C4-2B (cell line): ENCODE measurements around the gene MICAL3.

Experiments
- H3K27ac ChIP-seq: fragments of 450-650 bp; 2 replicates; pipeline ENCODE4 v1.5.1; 2017
- ZFX ChIP-seq: fragments of 450-650 bp; IDR thresholded peaks from 2 replicates; pipeline ENCODE4 v1.6.1; 2017
- TF ChIP-seq, protein P1 (sequence below): fragments of 450-650 bp; conservative IDR thresholded peaks from 2 replicates; pipeline ENCODE4 v1.5.1; 2017; ENCODE audit warnings: mild to moderate bottlenecking

MICAL3 gene

GRCh38 chr22:17787716-17788330 is 236.5 kb downstream of the MICAL3 start:
- H3K27ac ChIP-seq: no peak overlapping the region
- TF ChIP-seq, protein P1, sequence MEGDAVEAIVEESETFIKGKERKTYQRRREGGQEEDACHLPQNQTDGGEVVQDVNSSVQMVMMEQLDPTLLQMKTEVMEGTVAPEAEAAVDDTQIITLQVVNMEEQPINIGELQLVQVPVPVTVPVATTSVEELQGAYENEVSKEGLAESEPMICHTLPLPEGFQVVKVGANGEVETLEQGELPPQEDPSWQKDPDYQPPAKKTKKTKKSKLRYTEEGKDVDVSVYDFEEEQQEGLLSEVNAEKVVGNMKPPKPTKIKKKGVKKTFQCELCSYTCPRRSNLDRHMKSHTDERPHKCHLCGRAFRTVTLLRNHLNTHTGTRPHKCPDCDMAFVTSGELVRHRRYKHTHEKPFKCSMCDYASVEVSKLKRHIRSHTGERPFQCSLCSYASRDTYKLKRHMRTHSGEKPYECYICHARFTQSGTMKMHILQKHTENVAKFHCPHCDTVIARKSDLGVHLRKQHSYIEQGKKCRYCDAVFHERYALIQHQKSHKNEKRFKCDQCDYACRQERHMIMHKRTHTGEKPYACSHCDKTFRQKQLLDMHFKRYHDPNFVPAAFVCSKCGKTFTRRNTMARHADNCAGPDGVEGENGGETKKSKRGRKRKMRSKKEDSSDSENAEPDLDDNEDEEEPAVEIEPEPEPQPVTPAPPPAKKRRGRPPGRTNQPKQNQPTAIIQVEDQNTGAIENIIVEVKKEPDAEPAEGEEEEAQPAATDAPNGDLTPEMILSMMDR: no peak
- no peak for TF ChIP-seq ZFX

DNA sequence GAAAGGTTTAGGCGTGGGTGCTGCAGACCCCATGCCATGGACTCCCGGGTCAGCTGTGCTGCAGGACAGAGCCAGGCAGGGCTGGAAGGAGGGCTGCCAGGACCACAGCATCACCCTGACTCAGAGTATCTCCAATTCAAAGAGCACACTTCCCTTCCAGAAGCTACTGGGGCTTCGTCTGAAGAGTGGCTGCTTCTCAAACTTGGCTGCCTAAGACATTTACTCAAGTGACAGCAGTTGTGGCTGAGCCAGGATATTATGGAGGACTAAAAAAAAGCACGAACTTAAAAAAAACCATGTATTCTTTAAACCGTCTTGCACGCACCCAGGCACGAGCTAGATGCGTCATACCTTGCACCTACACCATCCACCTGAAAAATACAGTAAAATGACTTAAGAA is 237.1 kb downstream of the MICAL3 start:
- no peak overlapping the region for H3K27ac ChIP-seq

DNA sequence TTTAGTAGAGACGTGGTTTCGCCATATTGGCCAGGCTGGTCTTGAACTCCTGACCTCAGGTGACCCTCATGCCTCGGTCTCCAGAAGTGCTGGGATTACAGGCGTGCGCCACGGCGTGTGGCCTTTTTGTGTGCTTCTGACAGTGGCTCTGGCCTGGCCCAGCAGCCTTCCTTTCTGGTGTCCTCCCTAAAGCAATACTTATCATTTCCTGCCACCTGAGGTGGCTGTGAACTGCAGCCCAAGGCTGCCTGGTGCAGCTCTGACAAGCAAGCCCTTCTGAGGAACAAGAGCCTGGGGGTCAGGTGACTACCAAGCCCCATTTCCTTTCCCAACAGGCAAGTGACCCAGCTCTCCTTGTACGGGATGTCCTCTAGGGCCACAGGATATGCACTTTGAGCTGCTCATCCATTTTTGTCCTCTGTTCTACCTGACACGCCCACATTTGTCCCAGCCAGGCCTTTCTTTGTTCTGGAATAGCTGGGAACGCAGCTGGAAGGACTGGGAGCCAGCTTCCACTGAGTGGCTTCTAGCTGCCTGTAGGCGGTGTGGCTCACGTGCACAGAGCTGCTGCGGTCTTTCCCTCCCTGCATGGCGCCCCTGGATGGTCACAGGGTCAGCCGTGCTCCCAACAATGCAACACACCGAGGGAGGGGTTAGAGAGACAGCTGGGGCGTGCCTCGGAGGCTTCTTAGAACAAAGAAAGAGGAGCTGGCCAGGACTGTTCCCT is 237.8 kb downstream of the MICAL3 start:
- TF ChIP-seq ZFX: no peak
- TF ChIP-seq, protein P1: no peak
- H3K27ac ChIP-seq: no peak overlapping the region

More for the DNA sequence above, 237.1 kb downstream of the MICAL3 start:
- no peak for TF ChIP-seq ZFX
- TF ChIP-seq, protein P1: no peak

DNA sequence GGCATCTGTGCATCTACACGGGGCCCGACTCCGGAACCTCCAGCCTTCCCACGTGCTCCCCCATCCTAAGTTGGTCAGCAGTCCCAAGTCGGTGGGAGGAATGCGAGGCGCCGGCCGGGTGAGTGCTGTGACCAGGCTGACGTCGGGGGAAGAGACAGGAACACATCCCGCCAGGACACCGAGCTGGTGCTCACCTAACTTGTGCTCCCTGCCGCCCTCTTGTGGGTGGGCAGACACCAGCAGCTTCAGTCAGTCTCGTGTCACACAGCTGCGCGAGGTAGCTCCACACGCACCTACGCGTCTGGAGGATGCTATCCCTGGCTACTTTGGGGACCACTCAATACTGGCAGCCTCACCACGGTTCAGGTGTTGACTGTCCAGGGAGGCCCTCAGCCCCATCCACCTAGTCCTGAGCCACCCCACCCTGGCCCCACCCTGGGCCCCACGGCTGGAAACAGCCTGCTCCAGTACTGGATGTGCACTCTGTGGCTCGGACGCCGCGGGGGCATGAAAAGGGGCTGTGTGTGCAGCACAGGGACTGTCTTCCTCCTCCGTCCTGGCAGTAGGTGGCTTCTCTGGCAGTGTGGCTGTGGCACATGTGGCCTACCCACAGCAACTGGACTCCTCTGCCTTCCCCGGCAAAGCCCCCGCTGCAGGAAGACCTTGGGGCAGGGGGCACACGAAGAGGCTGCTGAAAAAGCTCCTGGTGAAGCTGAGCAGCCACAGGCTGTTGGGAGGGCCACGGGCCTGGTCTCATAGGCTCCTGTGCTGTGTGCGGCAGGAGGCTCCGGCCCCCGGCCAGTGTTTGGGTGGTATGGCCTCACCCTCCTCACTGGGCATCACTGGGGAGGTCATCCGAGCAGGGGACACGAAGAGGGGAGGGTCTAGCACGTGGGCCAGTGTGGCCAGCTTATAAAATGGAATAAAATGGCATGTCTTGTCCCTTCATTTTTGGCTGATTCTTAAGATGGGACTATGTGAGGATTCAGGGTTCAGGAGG is 238.9 kb downstream of the MICAL3 start:
- H3K27ac ChIP-seq: no peak overlapping the region

GRCh38 chr22:17784776-17785175 is 239.6 kb downstream of the MICAL3 start:
- TF ChIP-seq, protein P1: no peak
- no peak for TF ChIP-seq ZFX
- H3K27ac ChIP-seq: no peak overlapping the region

More for the DNA sequence above, 238.9 kb downstream of the MICAL3 start:
- TF ChIP-seq ZFX: no peak
- TF ChIP-seq, protein P1: peak; percentile 87

- no peak overlapping the region for H3K27ac ChIP-seq
- no peak for TF ChIP-seq ZFX
- TF ChIP-seq, protein P1: no peak
Observed at GRCh38 chr22:17783773-17784480, 240.4 kb downstream of the MICAL3 start.
